H9 (cell line): ENCODE measurements around the gene RBSN. TPM values are rescaled to one million over a fixed set of nuclear protein-coding genes. Genes with fewer than 3 reads are reported as not detected.

Experiments used
- DNase-seq: peaks from one replicate; pipeline ENCODE4 v3.0.0-alpha.2; 2017
- H2AFZ ChIP-seq: one replicate; pipeline ENCODE4 v1.6.1; 2013; ENCODE audit warnings: mild to moderate bottlenecking, low read length, control low read depth, moderate library complexity
- H2AK5ac ChIP-seq: 2 replicates; pipeline ENCODE4 v1.6.1; 2013; ENCODE audit warnings: low read length, control low read depth, mixed read lengths; ENCODE audit not compliant: insufficient read length
- H2BK120ac ChIP-seq: one replicate; pipeline ENCODE4 v1.6.1; 2013; ENCODE audit warnings: low read depth, mild to moderate bottlenecking, low read length, control low read depth, inconsistent platforms; ENCODE audit not compliant: poor library complexity, severe bottlenecking
- H2BK12ac ChIP-seq: 2 replicates; pipeline ENCODE4 v1.6.1; 2013; ENCODE audit warnings: low read length, control low read depth, mixed read lengths, low read depth; ENCODE audit not compliant: insufficient read length
- H2BK15ac ChIP-seq: 2 replicates; pipeline ENCODE4 v1.6.1; 2013; ENCODE audit warnings: low read depth, low read length, control low read depth
- H2BK20ac ChIP-seq: one replicate; pipeline ENCODE4 v1.6.1; 2013; ENCODE audit warnings: low read depth, mild to moderate bottlenecking, low read length, control low read depth, inconsistent platforms; ENCODE audit not compliant: poor library complexity, severe bottlenecking
- H2BK5ac ChIP-seq: 2 replicates; pipeline ENCODE4 v1.6.1; 2013; ENCODE audit warnings: low read length, control low read depth, mixed read lengths; ENCODE audit not compliant: insufficient read length
- H3K14ac ChIP-seq: 2 replicates; pipeline ENCODE4 v1.6.1; 2013; ENCODE audit warnings: low read length, control low read depth; ENCODE audit not compliant: insufficient read depth
- H3K18ac ChIP-seq: 2 replicates; pipeline ENCODE4 v1.6.1; 2013; ENCODE audit warnings: low read depth, mild to moderate bottlenecking, mixed read lengths, low read length, control low read depth; ENCODE audit not compliant: insufficient read length
- H3K23ac ChIP-seq: 2 replicates; pipeline ENCODE4 v1.6.1; 2013; ENCODE audit warnings: low read length, control low read depth, mixed read lengths, low read depth; ENCODE audit not compliant: insufficient read length
- H3K23me2 ChIP-seq: 2 replicates; pipeline ENCODE4 v1.6.1; 2013; ENCODE audit warnings: low read depth, mild to moderate bottlenecking, mixed read lengths, low read length, control low read depth; ENCODE audit not compliant: insufficient read length, poor library complexity, severe bottlenecking
- H3K27ac ChIP-seq: 2 replicates; pipeline ENCODE4 v1.5.1; 2013; ENCODE audit warnings: low read length, control low read depth, mixed read lengths, low read depth; ENCODE audit not compliant: insufficient read length
- H3K27me3 ChIP-seq: 2 replicates; pipeline ENCODE4 v1.6.1; 2013; ENCODE audit warnings: low read length, control low read depth, inconsistent platforms; ENCODE audit not compliant: insufficient read depth
- H3K4ac ChIP-seq: 2 replicates; pipeline ENCODE4 v1.6.1; 2013; ENCODE audit warnings: low read depth, mild to moderate bottlenecking, control low read depth, inconsistent platforms, low read length, moderate library complexity
- H3K4me1 ChIP-seq: 2 replicates; pipeline ENCODE4 v1.6.1; 2013; ENCODE audit warnings: low read length, control low read depth, inconsistent platforms; ENCODE audit not compliant: insufficient read depth
- H3K4me2 ChIP-seq: 2 replicates; pipeline ENCODE4 v1.6.1; 2013; ENCODE audit warnings: low read length, control low read depth, mixed read lengths; ENCODE audit not compliant: insufficient read length, insufficient read depth
- H3K56ac ChIP-seq: 2 replicates; pipeline ENCODE4 v1.6.1; 2013; ENCODE audit warnings: low read depth, mild to moderate bottlenecking, mixed read lengths, low read length, control low read depth; ENCODE audit not compliant: insufficient read length
- H3K79me1 ChIP-seq: 2 replicates; pipeline ENCODE4 v1.6.1; 2013; ENCODE audit warnings: low read depth, mild to moderate bottlenecking, moderate library complexity, low read length, control low read depth, inconsistent platforms; ENCODE audit not compliant: insufficient read depth, poor library complexity, severe bottlenecking
- H3K79me2 ChIP-seq: 2 replicates; pipeline ENCODE4 v1.6.1; 2013; ENCODE audit warnings: low read length, control low read depth, inconsistent platforms; ENCODE audit not compliant: insufficient read depth
- H3K9ac ChIP-seq: 2 replicates; pipeline ENCODE4 v1.6.1; 2013; ENCODE audit warnings: low read length, control low read depth, mixed read lengths; ENCODE audit not compliant: insufficient read length; ENCODE audit errors: extremely low read depth
- H3K9me3 ChIP-seq: one replicate; pipeline ENCODE4 v1.6.1; 2013; ENCODE audit warnings: low read depth, low read length, inconsistent platforms; ENCODE audit not compliant: control insufficient read depth
- H3T11ph ChIP-seq: one replicate; pipeline ENCODE4 v1.6.1; 2013; ENCODE audit warnings: mild to moderate bottlenecking, low read length, control low read depth, inconsistent platforms
- H4K20me1 ChIP-seq: one replicate; pipeline ENCODE4 v1.6.1; 2013; ENCODE audit not compliant: control insufficient read depth, insufficient read length, insufficient read depth
- H4K5ac ChIP-seq: 2 replicates; pipeline ENCODE4 v1.6.1; 2013; ENCODE audit warnings: low read depth, mild to moderate bottlenecking, mixed read lengths, low read length, control low read depth; ENCODE audit not compliant: insufficient read length
- H4K8ac ChIP-seq: replicated peaks from 2 replicates; pipeline ENCODE4 v1.6.1; 2013; ENCODE audit warnings: low read length, control low read depth, mixed read lengths, low read depth; ENCODE audit not compliant: insufficient read length
- H4K91ac ChIP-seq: 2 replicates; pipeline ENCODE4 v1.6.1; 2013; ENCODE audit warnings: low read depth, mild to moderate bottlenecking, moderate library complexity, mixed read lengths, low read length, control low read depth; ENCODE audit not compliant: insufficient read length
- H3K27ac Mint-ChIP-seq, 3 experiments: 2 replicates in 2 of 3; 3 replicates in 1 of 3; pipeline ENCODE4 v1.8.0; 2020 to 2021; ENCODE audit warnings: mixed read lengths in 3 of 3, mild to moderate bottlenecking in 1 of 3, moderate library complexity in 1 of 3
- H3K27me3 Mint-ChIP-seq: 2 replicates; pipeline ENCODE4 v1.8.0; 2021; ENCODE audit warnings: low read depth, mild to moderate bottlenecking, moderate library complexity, mixed read lengths
- H3K36me3 Mint-ChIP-seq, 3 experiments: 2 replicates in 2 of 3; 3 replicates in 1 of 3; pipeline ENCODE4 v1.8.0; 2020 to 2021; ENCODE audit warnings: low read depth in 3 of 3, mixed read lengths in 3 of 3; ENCODE audit not compliant: insufficient read depth in 1 of 3
- H3K4me1 Mint-ChIP-seq, 2 experiments: 2 replicates each; pipeline ENCODE4 v1.8.0; 2020; ENCODE audit warnings: mixed read lengths in 2 of 2
- H3K4me3 Mint-ChIP-seq, 2 experiments: 2 replicates in 1 of 2; 3 replicates in 1 of 2; pipeline ENCODE4 v1.8.0; 2020 to 2021; ENCODE audit warnings: mild to moderate bottlenecking in 2 of 2, mixed read lengths in 2 of 2, moderate library complexity in 1 of 2
- H3K9me3 Mint-ChIP-seq, 2 experiments: 2 replicates in 1 of 2; 3 replicates in 1 of 2; pipeline ENCODE4 v1.8.0; 2020; ENCODE audit warnings: mild to moderate bottlenecking in 2 of 2, mixed read lengths in 2 of 2, moderate library complexity in 1 of 2
- CTCF ChIP-seq: fragments of 200-600 bp; sonication (generic); conservative IDR thresholded peaks from 3 replicates; pipeline ENCODE4 v1.8.0; 2021; ENCODE audit warnings: antibody characterized with exemption, mild to moderate bottlenecking
- whole genome bisulfite sequencing: extraction: QIAGEN DNeasy Blood & Tissue Kit; methylation state at CpG from one replicate; pipeline ENCODE4 v1.1.7; 2013; ENCODE audit warnings: missing lambda C conversion rate, low lambda C conversion rate, mixed read lengths; ENCODE audit not compliant: insufficient read length; ENCODE audit errors: extremely low coverage; 5-methylcytosine and 5-hydroxymethylcytosine counted together
- total RNA-seq: library from RNA; stranded (reverse); gene quantifications from 2 replicates; pipeline ENCODE4 v1.2.1, GENCODE V29; 2021

Gene RBSN
- total RNA-seq, 1 experiment from 2014 or later, result 16.0 TPM

- H2BK20ac ChIP-seq, result no peak overlapping the region
- H3K27me3 Mint-ChIP-seq, result no peaks in the 10 kb centered on the region
- no peak overlapping the region for H2BK15ac ChIP-seq
- no peak overlapping the region for H3K4ac ChIP-seq
- H2AK5ac ChIP-seq, result no peak overlapping the region
- no peak overlapping the region for H4K91ac ChIP-seq
- no peaks in the 10 kb centered on the region for H3K4me1 Mint-ChIP-seq
- DNase-seq, result no peak
- H4K8ac ChIP-seq, result no peak overlapping the region
- no peak for TF ChIP-seq CTCF
- no peak overlapping the region for H4K5ac ChIP-seq
- no peak overlapping the region for H3K4me2 ChIP-seq
- no peak overlapping the region for H3K18ac ChIP-seq
- H3K4me1 ChIP-seq, result no peaks in the 10 kb centered on the region
- H3T11ph ChIP-seq, result no peak overlapping the region
- H3K9me3 Mint-ChIP-seq, result no peaks in the 10 kb centered on the region
- no peaks in the 10 kb centered on the region for H3K9me3 ChIP-seq
- no peak overlapping the region for H3K14ac ChIP-seq
- H2BK120ac ChIP-seq, result no peak overlapping the region
- no peaks in the 10 kb centered on the region for H4K20me1 ChIP-seq
- H3K27me3 ChIP-seq, result no peaks in the 10 kb centered on the region
- H3K27ac Mint-ChIP-seq, result peak overlapping the region in 2 of 3 experiments; percentile 55 to 80; a peak in 2 of 7 replicates
- H3K4me3 Mint-ChIP-seq, result no peak overlapping the region
- H3K79me2 ChIP-seq, result no peaks in the 10 kb centered on the region
- H3K36me3 Mint-ChIP-seq, result peaks cover 39 to 94% (median 82%) of the 10 kb centered on the region in 3 experiments; a peak in 6 of 7 replicates
- H3K79me1 ChIP-seq, result no peaks in the 10 kb centered on the region
- H3K23ac ChIP-seq, result no peak overlapping the region
- H3K27ac ChIP-seq, result no peak overlapping the region
- H3K23me2 ChIP-seq, result no peaks in the 10 kb centered on the region
- no peak overlapping the region for H2AFZ ChIP-seq
- H2BK5ac ChIP-seq, result no peak overlapping the region
- H3K9ac ChIP-seq, result no peak overlapping the region
- no peak overlapping the region for H2BK12ac ChIP-seq
- no peak overlapping the region for H3K56ac ChIP-seq
- WGBS, result no CpG with 5 or more reads among the region's 11 CpGs
These were observed 55.4 kb downstream of the RBSN start for GRCh38 chr3:15043408-15044171.
